ENCODE data around the gene EAF1.
"Not testable (repeated sequence)": the region's sequence is repeated elsewhere in the genome, so short reads cannot be mapped to it uniquely, and the experiment has no call there.

DNA sequence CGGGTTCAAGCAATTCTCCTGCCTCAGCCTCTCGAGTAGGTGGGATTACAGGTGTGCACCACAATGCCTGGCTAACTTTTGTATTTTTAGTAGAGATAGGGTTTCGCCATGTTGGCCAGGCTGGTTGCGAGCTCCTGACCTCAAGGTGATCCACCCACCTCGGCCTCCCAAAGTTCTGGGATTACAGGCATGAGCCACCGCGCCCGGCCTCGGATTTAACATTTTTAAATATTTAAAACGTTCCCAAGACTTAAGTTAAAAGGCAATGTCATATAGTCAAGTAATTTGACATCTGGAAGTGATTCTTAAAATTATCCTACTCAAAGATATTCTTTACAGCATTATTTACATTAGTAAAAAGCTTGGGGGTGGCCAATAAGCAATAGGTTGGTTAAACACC is 29.5 kb downstream of the EAF1 start:
- TF ChIP-seq FOXM1 (IDR thresholded peaks at IDR 0.05; ENCODE audit: borderline replicate concordance); L3MBTL2 (conservative IDR thresholded peaks at IDR 0.05); HDGF (IDR thresholded peaks at IDR 0.05; ENCODE audit: borderline replicate concordance); CTBP1 (IDR thresholded peaks at IDR 0.05; ENCODE audit: borderline replicate concordance); BHLHE40 (IDR thresholded peaks at IDR 0.05; ENCODE audit: borderline replicate concordance); SP1 (IDR thresholded peaks at IDR 0.05); FOXA1 (IDR thresholded peaks at IDR 0.05); SUZ12 (IDR thresholded peaks at IDR 0.05): not testable (repeated sequence)
- TF ChIP-seq, protein P1, sequence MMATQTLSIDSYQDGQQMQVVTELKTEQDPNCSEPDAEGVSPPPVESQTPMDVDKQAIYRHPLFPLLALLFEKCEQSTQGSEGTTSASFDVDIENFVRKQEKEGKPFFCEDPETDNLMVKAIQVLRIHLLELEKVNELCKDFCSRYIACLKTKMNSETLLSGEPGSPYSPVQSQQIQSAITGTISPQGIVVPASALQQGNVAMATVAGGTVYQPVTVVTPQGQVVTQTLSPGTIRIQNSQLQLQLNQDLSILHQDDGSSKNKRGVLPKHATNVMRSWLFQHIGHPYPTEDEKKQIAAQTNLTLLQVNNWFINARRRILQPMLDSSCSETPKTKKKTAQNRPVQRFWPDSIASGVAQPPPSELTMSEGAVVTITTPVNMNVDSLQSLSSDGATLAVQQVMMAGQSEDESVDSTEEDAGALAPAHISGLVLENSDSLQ (IDR thresholded peaks at IDR 0.05) = not testable (repeated sequence)

Measured in HEK293T (cell line).